ENCODE results near the gene CNOT6. TPM values are rescaled to one million over a fixed set of nuclear protein-coding genes. Genes with fewer than 3 reads are reported as not detected.

CNOT6 gene
- 3.0 and 4.3 TPM in 2 replicates for polyA plus RNA-seq

DNA sequence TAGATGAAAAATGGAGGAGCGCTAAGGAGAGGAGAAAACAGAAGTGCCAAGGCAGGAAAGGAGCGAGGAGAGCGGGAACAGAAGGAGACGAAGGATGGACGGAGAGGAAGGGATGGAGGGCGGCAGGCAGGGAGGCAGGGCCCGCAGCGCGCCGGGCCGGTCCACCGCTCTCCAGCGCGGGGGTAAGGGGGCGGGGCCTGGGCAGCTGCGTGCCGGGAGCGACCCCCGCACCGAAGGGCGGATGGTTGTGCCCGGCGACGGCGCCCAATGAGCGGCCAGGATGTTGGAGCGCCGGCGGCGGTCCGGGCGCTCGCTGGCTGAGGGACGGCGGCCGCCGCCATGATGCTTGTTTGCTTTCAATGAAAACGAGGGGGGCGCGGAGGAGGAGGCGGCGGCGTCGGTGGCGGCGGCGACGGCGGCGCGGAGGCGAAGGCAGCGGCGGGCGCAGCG is at the start of gene CNOT6:
Gene CNOT6 (plus strand): TSS at position 320 of the 450 bp plus-strand sequence. CDS start 34,898 bp downstream, outside the sequence.

DNA sequence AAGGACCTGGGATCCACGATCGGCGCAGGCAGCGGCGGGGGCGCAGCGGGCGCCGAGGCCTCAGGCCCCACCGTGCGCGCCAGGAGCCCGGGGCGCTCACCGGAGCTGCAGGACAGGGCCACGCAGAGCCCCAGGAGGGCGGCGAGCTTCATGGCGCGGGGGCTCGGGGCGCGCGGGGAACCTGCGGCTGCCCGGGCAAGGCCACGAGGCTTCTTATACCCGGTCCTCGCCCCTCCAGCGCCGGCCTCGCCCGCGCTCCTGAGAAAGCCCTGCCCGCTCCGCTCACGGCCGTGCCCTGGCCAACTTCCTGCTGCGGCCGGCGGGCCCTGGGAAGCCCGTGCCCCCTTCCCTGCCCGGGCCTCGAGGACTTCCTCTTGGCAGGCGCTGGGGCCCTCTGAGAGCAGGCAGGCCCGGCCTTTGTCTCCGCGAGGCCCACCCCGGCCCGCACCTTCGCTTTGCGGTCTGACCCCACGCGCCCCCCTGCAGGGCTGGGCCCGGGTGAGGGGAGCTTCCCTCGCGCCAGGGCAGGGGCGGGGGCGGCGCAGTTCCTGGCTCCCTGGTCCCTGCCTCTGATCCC is 97.2 kb downstream of the CNOT6 start, which contains the start of gene SCGB3A1:
Gene SCGB3A1 (minus strand): TSS at position 189 of the 577 bp plus-strand sequence. CDS start 37 bp downstream, at position 152.

Other genes with a start within 250 kb of the CNOT6 start
- 55.8 and 58.0 TPM in 2 replicates for gene MAPK9, start 202.3 kb upstream of the CNOT6 start, polyA plus RNA-seq
- gene GFPT2, start 141.0 kb upstream of the CNOT6 start, polyA plus RNA-seq, result 3.3 and 7.6 TPM in 2 replicates
- not detected in 2 replicates for gene SCGB3A1, start 97.1 kb downstream of the CNOT6 start, polyA plus RNA-seq
- gene FLT4, start 155.2 kb downstream of the CNOT6 start, polyA plus RNA-seq, result not detected in 2 replicates
- not detected in 2 replicates for gene OR2Y1, start 245.7 kb downstream of the CNOT6 start, polyA plus RNA-seq

All from Purkinje cell (primary cell).